ENCODE results near the gene JAK2.

The JAK2 gene

DNA sequence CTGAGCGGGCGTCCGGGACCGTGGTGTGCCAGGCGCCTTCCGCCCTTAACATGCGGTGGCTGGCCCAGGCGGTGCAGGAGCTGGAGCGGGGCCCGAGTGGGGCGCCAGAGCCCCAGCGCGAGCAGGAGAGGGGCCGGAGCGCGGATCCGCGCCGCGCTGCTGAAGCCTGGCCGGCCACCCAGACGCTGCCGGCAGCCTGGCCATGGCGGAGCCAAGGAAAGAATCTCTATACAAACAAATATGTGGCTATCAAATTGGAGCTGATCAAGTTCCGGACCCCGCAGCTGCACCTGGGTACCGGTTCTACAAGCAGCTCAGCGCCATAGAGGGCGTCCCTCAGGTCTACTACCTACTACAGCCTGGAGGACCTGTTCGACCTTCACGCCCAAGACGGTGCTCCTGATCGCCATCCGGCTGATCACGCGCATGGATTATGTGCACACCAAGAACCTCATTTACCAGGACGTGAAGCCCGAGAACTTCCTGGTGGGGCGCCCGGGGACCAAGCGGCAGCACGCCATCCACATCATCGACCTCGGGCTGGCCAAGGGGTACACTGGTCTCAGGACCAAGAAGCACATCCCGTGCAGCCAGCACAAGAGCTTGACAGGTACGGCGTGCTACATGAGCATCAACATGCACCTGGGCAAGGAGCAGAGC is 55.8 kb downstream of the JAK2 start:
- no peak overlapping the region for H3K4me3 ChIP-seq (ENCODE audit: low read depth, low read length)
- TF ChIP-seq, protein P1, sequence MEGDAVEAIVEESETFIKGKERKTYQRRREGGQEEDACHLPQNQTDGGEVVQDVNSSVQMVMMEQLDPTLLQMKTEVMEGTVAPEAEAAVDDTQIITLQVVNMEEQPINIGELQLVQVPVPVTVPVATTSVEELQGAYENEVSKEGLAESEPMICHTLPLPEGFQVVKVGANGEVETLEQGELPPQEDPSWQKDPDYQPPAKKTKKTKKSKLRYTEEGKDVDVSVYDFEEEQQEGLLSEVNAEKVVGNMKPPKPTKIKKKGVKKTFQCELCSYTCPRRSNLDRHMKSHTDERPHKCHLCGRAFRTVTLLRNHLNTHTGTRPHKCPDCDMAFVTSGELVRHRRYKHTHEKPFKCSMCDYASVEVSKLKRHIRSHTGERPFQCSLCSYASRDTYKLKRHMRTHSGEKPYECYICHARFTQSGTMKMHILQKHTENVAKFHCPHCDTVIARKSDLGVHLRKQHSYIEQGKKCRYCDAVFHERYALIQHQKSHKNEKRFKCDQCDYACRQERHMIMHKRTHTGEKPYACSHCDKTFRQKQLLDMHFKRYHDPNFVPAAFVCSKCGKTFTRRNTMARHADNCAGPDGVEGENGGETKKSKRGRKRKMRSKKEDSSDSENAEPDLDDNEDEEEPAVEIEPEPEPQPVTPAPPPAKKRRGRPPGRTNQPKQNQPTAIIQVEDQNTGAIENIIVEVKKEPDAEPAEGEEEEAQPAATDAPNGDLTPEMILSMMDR (IDR thresholded peaks at IDR 0.05; ENCODE audit: insufficient read depth, low read depth, low read length, missing control alignments): no peak
- DNase-seq (ENCODE audit: low read depth): no peak

DNA sequence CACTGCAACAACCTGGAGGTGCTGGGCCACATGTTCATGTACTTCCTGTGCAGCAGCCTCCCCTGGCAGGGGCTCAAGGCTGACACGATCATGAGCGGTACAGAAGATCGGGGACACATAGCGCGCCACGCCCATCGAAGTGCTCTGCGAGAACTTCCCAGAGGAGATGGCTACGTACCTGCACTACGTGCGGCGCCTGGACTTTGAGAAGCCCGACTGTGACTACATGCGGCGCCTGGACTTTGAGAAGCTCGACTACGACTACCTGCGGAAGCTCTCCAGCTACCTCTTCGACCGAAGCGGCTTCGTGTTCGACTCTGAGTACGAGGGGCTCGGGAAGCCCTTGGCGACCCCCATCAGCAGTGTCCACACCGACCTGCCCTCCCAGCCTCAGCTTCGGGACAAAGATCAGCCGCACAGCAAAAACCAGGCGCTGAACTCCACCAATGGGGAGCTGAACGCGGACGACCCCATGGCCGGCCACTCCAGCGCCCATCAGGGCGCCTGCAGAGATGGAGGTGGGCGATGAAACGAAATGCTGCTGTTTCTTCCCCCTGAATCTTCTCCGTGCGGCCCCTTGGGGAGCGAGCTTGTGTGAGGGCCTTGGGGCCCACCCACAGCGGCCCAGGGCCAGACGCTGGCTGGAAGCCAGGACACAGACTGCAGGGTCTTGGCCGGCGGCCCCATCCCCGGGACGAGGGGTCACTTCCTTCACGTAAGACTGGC is 56.5 kb downstream of the JAK2 start:
- no peak for DNase-seq (ENCODE audit: low read depth)
- no peak overlapping the region for H3K4me3 ChIP-seq (ENCODE audit: low read depth, low read length)
- TF ChIP-seq, protein P1 (IDR thresholded peaks at IDR 0.05; ENCODE audit: insufficient read depth, low read depth, low read length, missing control alignments): no peak

DNA sequence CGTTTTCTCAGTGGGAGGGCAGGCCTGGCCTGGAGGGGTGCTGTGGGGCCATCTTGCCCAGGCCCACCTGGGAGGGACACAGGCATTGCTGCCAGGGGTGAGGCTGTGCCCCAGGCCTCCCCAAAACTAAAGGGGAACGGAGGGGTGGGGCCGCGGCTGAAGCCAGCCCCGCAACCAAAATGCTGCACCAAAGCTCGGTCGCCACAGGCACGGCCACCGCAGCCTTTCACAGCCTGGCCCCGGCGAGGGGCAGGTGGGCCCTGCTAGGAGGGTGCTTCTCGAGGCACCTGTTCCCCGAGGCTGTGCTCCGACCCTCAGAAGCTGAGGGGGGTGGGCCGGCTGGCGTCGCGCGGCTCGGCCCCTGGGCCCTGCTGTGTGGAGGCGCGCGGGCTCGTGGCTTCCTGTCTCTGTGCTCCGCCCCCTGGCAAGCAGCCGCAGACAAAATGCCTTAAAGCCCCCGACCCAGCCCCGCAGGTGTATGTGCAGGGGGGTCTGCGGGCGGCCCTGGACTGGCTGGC is 57.6 kb downstream of the JAK2 start:
- TF ChIP-seq, protein P1 (IDR thresholded peaks at IDR 0.05; ENCODE audit: insufficient read depth, low read depth, low read length, missing control alignments): no peak
- no peak overlapping the region for H3K4me3 ChIP-seq (ENCODE audit: low read depth, low read length)
- no peak for DNase-seq (ENCODE audit: low read depth)

DNA sequence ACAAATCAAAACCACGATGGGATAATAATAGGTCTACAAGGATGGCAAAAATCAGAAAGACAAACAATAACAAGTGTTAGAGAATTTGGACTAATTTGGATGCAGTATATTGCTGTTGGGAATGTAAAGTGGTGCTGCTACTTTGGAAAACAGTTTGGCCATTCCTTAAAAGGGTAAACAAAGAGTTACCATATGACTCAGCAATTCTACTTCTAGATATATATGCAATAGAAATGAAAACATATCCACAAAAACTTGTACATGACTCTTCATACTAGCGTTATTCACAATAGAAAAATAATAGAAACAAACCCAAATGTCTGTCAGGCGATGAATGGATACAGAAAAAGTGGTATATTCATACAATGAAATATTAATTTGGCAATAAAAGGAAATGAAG is 58.3 kb downstream of the JAK2 start:
- DNase-seq (ENCODE audit: low read depth): no peak
- TF ChIP-seq, protein P1 (IDR thresholded peaks at IDR 0.05; ENCODE audit: insufficient read depth, low read depth, low read length, missing control alignments): no peak
- no peak overlapping the region for H3K4me3 ChIP-seq (ENCODE audit: low read depth, low read length)

DNA sequence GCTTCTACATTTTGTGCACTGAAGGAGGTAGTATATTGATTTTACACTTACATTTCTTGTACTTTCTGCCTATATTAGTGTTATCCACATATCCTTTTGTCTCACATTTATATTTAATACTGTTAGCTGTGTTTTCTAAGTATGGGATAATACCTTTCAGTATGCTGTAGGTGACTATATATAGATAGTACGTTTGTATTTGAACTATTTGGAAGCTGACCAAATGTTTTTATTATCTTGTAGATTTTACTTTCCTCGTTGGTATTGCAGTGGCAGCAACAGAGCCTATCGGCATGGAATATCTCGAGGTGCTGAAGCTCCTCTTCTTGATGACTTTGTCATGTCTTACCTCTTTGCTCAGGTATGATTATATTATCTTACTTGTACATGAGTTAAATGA is 59.1 kb downstream of the JAK2 start:
- TF ChIP-seq, protein P1 (IDR thresholded peaks at IDR 0.05; ENCODE audit: insufficient read depth, low read depth, low read length, missing control alignments): no peak
- DNase-seq (ENCODE audit: low read depth): no peak
- no peak overlapping the region for H3K4me3 ChIP-seq (ENCODE audit: low read depth, low read length)

DNA sequence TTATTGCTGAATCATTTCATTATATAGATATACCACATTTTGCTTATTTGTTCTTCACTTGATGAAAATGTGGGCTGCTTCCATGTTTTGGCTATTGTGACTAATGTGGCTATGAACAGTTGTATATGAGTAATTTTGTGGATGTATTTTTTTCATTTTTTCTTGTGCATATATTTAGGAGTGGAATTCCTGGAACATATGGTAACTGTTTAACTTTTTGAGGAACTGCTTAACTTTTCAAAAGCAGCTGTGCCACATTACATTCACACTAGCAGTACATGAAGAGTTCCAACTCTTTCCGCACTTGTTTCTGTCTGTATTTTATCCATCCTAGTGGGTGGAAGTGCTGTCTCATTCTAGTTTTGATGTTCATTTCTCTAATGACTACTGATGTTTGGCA is 67.8 kb downstream of the JAK2 start:
- H3K4me3 ChIP-seq (ENCODE audit: low read depth, low read length): no peak overlapping the region
- TF ChIP-seq, protein P1 (IDR thresholded peaks at IDR 0.05; ENCODE audit: insufficient read depth, low read depth, low read length, missing control alignments): no peak
- DNase-seq (ENCODE audit: low read depth): no peak
